GM23338 (cell line): ENCODE results near the gene ST8SIA4. TPM values are rescaled to one million over a fixed set of nuclear protein-coding genes. Genes with fewer than 3 reads are reported as not detected.

Experiments used
- ATAC-seq: fragments of 200-7000 bp; cut with Tn5 transposase; 3 replicates; pipeline ENCODE4 v1.9.1; 2020
- DNase-seq: peaks from one replicate; pipeline ENCODE4 v3.0.0-alpha.2; 2015; ENCODE audit warnings: low spot score
- H2AFZ ChIP-seq: fragments of 200-600 bp; sonication (generic); 2 replicates; pipeline ENCODE4 v1.8.0; 2016; ENCODE audit warnings: antibody characterized with exemption, mild to moderate bottlenecking, moderate library complexity
- H3F3A ChIP-seq: fragments of 200-600 bp; sonication (generic); replicated peaks from 2 replicates; pipeline ENCODE4 v1.8.0; 2017; ENCODE audit warnings: antibody characterized with exemption, mixed run types, low read depth
- H3K27ac ChIP-seq: fragments of 200-600 bp; sonication (generic); 2 replicates; pipeline ENCODE4 v1.6.1; 2016; ENCODE audit warnings: low read depth
- H3K27me3 ChIP-seq: fragments of 200-600 bp; sonication (generic); 2 replicates; pipeline ENCODE4 v1.8.0; 2016; ENCODE audit warnings: mild to moderate bottlenecking, mixed run types, moderate library complexity; ENCODE audit not compliant: insufficient read depth
- H3K36me3 ChIP-seq: fragments of 200-600 bp; sonication (generic); 2 replicates; pipeline ENCODE4 v1.8.0; 2016; ENCODE audit warnings: mild to moderate bottlenecking; ENCODE audit not compliant: insufficient read depth
- H3K4me1 ChIP-seq: fragments of 200-600 bp; sonication (generic); 2 replicates; pipeline ENCODE4 v1.8.0; 2016; ENCODE audit warnings: mild to moderate bottlenecking, moderate library complexity; ENCODE audit not compliant: insufficient read depth
- H3K4me2 ChIP-seq: fragments of 200-600 bp; sonication (generic); 2 replicates; pipeline ENCODE4 v1.7.1; 2017; ENCODE audit warnings: mixed run types
- H3K4me3 ChIP-seq: fragments of 200-600 bp; sonication (generic); 2 replicates; pipeline ENCODE4 v1.6.1; 2016; ENCODE audit warnings: mixed run types
- H3K79me2 ChIP-seq: fragments of 200-600 bp; sonication (generic); replicated peaks from 2 replicates; pipeline ENCODE4 v1.8.0; 2017; ENCODE audit warnings: mild to moderate bottlenecking; ENCODE audit not compliant: insufficient read depth
- H3K9me2 ChIP-seq: fragments of 200-600 bp; sonication (generic); 2 replicates; pipeline ENCODE4 v1.8.0; 2017; ENCODE audit not compliant: insufficient read depth
- H4K20me1 ChIP-seq: fragments of 200-600 bp; sonication (generic); replicated peaks from 2 replicates; pipeline ENCODE4 v1.8.0; 2017; ENCODE audit warnings: mild to moderate bottlenecking; ENCODE audit not compliant: insufficient read depth
- H3K27ac Mint-ChIP-seq: 2 replicates; pipeline ENCODE4 v1.8.0; 2020; ENCODE audit warnings: inconsistent platforms, mild to moderate bottlenecking, moderate library complexity, mixed read lengths
- H3K27me3 Mint-ChIP-seq: 3 replicates; pipeline ENCODE4 v1.8.0; 2022; ENCODE audit warnings: low read depth, mild to moderate bottlenecking, moderate library complexity, mixed read lengths, inconsistent platforms; ENCODE audit not compliant: insufficient read depth, poor library complexity
- H3K36me3 Mint-ChIP-seq: 3 replicates; pipeline ENCODE4 v1.8.0; 2021; ENCODE audit warnings: low read depth, mild to moderate bottlenecking, inconsistent platforms, moderate library complexity, mixed read lengths
- H3K4me1 Mint-ChIP-seq: 3 replicates; pipeline ENCODE4 v1.8.0; 2020; ENCODE audit warnings: mild to moderate bottlenecking, inconsistent platforms, mixed read lengths
- H3K4me3 Mint-ChIP-seq: 3 replicates; pipeline ENCODE4 v1.8.0; 2021; ENCODE audit warnings: moderate library complexity, mild to moderate bottlenecking, inconsistent platforms, mixed read lengths
- H3K9me3 Mint-ChIP-seq: 3 replicates; pipeline ENCODE4 v1.8.0; 2020; ENCODE audit warnings: moderate library complexity, mild to moderate bottlenecking, inconsistent platforms, mixed read lengths
- CREB1 ChIP-seq: fragments of 250-450 bp; sonication (Bioruptor Pico); IDR thresholded peaks from 2 replicates; pipeline ENCODE4 v1.5.0; 2020; ENCODE audit warnings: low read depth, mild to moderate bottlenecking, moderate library complexity
- CTCF ChIP-seq, 2 experiments: fragments of 200-600 bp in 1 of 2; sonication (generic) in 1 of 2; conservative IDR thresholded peaks; 2 replicates each; pipeline versions ENCODE4 v1.5.1 to v1.6.1; 2016 to 2017; ENCODE audit warnings: antibody characterized with exemption in 2 of 2, low read depth in 2 of 2, mild to moderate bottlenecking in 2 of 2, moderate library complexity in 1 of 2
- ETS1 ChIP-seq: IDR thresholded peaks from 2 replicates; pipeline ENCODE4 v1.6.1; 2016; ENCODE audit warnings: antibody characterized with exemption
- JUNB ChIP-seq: IDR thresholded peaks from one replicate; pipeline ENCODE4 v1.6.1; 2016; ENCODE audit warnings: antibody characterized with exemption; ENCODE audit not compliant: unreplicated experiment
- POLR2AphosphoS5 ChIP-seq: IDR thresholded peaks from 2 replicates; pipeline ENCODE4 v1.6.1; 2016; ENCODE audit warnings: antibody characterized with exemption, low read depth
- REST ChIP-seq: IDR thresholded peaks from one replicate; pipeline ENCODE4 v1.6.1; 2018; ENCODE audit warnings: antibody characterized with exemption; ENCODE audit not compliant: unreplicated experiment
- STAT1 ChIP-seq: IDR thresholded peaks from one replicate; pipeline ENCODE4 v1.6.1; 2016; ENCODE audit warnings: antibody characterized with exemption; ENCODE audit not compliant: unreplicated experiment
- ZNF114 ChIP-seq: fragments of 250-450 bp; sonication (Bioruptor Pico); IDR thresholded peaks from 2 replicates; pipeline ENCODE4 v1.5.0; 2020; ENCODE audit warnings: mild to moderate bottlenecking, moderate library complexity
- ZNF331 ChIP-seq: fragments of 250-450 bp; sonication (Bioruptor Pico); IDR thresholded peaks from 2 replicates; pipeline ENCODE4 v1.5.0; 2020; ENCODE audit warnings: low read depth, mild to moderate bottlenecking, moderate library complexity
- polyA plus RNA-seq: library from polyadenylated mRNA; unstranded; fragments of >200 nt; fragmentation: Nextera tagmentation; extraction: Ambion mirVana; gene quantifications from 2 replicates; pipeline ENCODE4 v1.2.1, GENCODE V29; 2016
- total RNA-seq: library from RNA; depleted of rRNA; stranded (reverse); fragments of >200 nt; shearing (Covaris generic); gene quantifications from 2 replicates; pipeline ENCODE4 v1.2.3, GENCODE V29; 2014

The ST8SIA4 gene
- total and polyA plus RNA-seq, 2 experiments from 2014 or later, result 0.11 to 0.28 TPM

- TF ChIP-seq REST (no peak), POLR2AphosphoS5 (no peak), CREB1 (CRISPR knock-in tag) (no peak), JUNB (no peak), STAT1 (no peak), ZNF331 (no peak), ETS1 (no peak), ZNF114 (CRISPR knock-in tag) (no peak)
Observed at GRCh38 chr5:100762995-100763394, 140.1 kb downstream of the ST8SIA4 start (continued).

- Histone ChIP-seq H3K4me3 (no peak overlapping the region), H3K9me2 (no peaks in the 10 kb centered on the region), H3K27me3 (peaks cover 22% of the 10 kb centered on the region), H3K4me1 (peaks cover 19% of the 10 kb centered on the region), H3K36me3 (no peaks in the 10 kb centered on the region), H3F3A (no peaks in the 10 kb centered on the region), H3K4me2 (no peak overlapping the region), H2AFZ (no peak overlapping the region), H3K27ac (no peak overlapping the region), H3K79me2 (no peaks in the 10 kb centered on the region), H4K20me1 (no peaks in the 10 kb centered on the region)
- no peak overlapping the region for H3K27ac Mint-ChIP-seq
- no peak for TF ChIP-seq ZNF331
- no peak overlapping the region for H3K4me3 Mint-ChIP-seq
- H3K36me3 Mint-ChIP-seq, result no peaks in the 10 kb centered on the region
- no peak for DNase-seq
- no peak for ATAC-seq
- H3K9me3 Mint-ChIP-seq, result no peaks in the 10 kb centered on the region
- H3K27me3 Mint-ChIP-seq, result peaks cover 13% of the 10 kb centered on the region
- H3K4me1 Mint-ChIP-seq, result peaks cover 13% of the 10 kb centered on the region
Observed at GRCh38 chr5:100762108-100762507, 141.0 kb downstream of the ST8SIA4 start.

GRCh38 chr5:100761192-100761591 is 141.9 kb downstream of the ST8SIA4 start:
- no peak overlapping the region for H3K27ac ChIP-seq
- H3F3A ChIP-seq, result no peaks in the 10 kb centered on the region
- H3K9me2 ChIP-seq, result no peaks in the 10 kb centered on the region
- no peak for DNase-seq
- no peak overlapping the region for H3K4me3 Mint-ChIP-seq
- peaks cover 17% of the 10 kb centered on the region for H3K4me1 Mint-ChIP-seq
- H3K79me2 ChIP-seq, result no peaks in the 10 kb centered on the region
- H3K27me3 ChIP-seq, result peaks cover 31% of the 10 kb centered on the region
- no peak overlapping the region for H3K4me3 ChIP-seq
- no peaks in the 10 kb centered on the region for H3K36me3 Mint-ChIP-seq
- no peak overlapping the region for H3K27ac Mint-ChIP-seq
- no peak overlapping the region for H2AFZ ChIP-seq
- H4K20me1 ChIP-seq, result no peaks in the 10 kb centered on the region
- H3K27me3 Mint-ChIP-seq, result peaks cover 23% of the 10 kb centered on the region
- no peaks in the 10 kb centered on the region for H3K9me3 Mint-ChIP-seq
- no peak for ATAC-seq
- no peaks in the 10 kb centered on the region for H3K36me3 ChIP-seq
- peaks cover 26% of the 10 kb centered on the region for H3K4me1 ChIP-seq
- H3K4me2 ChIP-seq, result no peak overlapping the region
- TF ChIP-seq CREB1 (CRISPR knock-in tag) (no peak), ZNF114 (CRISPR knock-in tag) (no peak), CTCF (conservative IDR thresholded peaks at IDR 0.05; ENCODE audit: low read depth in 2 of 2) (no peak)
